Subcutaneous adipose tissue (tissue), 4 donors: ENCODE data around the gene CLUH. TPM values are rescaled to one million over a fixed set of nuclear protein-coding genes. Genes with fewer than 3 reads are reported as not detected.

Source experiments
- total RNA-seq, 4 donors: library from RNA; depleted of rRNA; stranded (reverse); fragments of >200 nt; gene quantifications; one replicate each; pipeline ENCODE4 v1.1.0, GENCODE V29; 2016
- TF ChIP-seq, protein P1 (sequence below): fragments of 450-650 bp; IDR thresholded peaks from one replicate; pipeline ENCODE4 v1.5.1; 2016; ENCODE audit warnings: low read depth, mild to moderate bottlenecking, control low read depth, antibody characterized with exemption, moderate library complexity

The CLUH gene
- total RNA-seq, 4 donors from 2014 or later, result 34.7 to 112 (median 39.4) TPM

- TF ChIP-seq, protein P1, sequence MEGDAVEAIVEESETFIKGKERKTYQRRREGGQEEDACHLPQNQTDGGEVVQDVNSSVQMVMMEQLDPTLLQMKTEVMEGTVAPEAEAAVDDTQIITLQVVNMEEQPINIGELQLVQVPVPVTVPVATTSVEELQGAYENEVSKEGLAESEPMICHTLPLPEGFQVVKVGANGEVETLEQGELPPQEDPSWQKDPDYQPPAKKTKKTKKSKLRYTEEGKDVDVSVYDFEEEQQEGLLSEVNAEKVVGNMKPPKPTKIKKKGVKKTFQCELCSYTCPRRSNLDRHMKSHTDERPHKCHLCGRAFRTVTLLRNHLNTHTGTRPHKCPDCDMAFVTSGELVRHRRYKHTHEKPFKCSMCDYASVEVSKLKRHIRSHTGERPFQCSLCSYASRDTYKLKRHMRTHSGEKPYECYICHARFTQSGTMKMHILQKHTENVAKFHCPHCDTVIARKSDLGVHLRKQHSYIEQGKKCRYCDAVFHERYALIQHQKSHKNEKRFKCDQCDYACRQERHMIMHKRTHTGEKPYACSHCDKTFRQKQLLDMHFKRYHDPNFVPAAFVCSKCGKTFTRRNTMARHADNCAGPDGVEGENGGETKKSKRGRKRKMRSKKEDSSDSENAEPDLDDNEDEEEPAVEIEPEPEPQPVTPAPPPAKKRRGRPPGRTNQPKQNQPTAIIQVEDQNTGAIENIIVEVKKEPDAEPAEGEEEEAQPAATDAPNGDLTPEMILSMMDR, result no peak
Observed at GRCh38 chr17:2693561-2694380, 17.8 kb downstream of the CLUH start.

- TF ChIP-seq, protein P1, result no peak
Observed at GRCh38 chr17:2692781-2693135, 18.8 kb downstream of the CLUH start.

DNA sequence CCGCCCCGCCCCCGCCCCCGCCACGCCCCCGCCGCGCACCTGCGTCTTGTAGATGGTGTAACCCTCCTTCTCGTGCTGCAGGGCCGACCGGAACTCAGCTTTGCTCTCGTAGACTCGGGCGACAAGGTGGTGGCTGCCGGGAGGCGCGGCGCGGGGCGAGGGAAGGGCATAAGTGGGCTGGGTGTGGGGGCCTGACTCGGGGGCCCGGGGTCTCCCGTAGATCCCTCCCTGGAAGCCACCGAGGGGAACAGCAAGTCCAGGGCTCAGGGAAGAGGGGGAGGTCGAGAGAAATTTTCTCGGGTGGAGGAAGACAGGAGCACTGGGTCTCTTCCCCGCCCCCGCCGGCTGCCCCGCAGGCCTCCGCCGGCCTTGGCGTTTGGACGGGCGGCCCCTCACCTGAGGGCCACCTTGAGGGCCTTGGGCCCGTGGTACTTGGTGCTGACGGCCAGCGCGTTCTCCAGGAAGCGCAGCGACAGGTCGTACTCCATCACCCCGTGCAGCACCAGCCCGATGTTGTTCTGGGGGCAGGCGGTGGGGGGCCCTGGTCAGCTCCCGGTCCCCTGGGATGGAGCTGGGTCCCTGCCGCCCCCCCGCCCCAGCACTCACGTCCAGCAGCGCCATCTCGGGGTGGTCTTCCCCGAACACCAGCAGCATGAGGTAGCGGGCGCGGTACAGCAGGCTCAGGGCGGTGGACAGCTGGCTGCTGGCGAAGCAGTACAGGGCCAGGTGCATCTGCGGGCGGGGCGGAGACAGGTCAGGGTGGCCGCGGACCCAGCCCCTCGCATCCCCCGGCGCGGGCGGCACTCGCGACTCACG is 19.4 kb downstream of the CLUH start:
- TF ChIP-seq, protein P1, result no peak

- TF ChIP-seq, protein P1, result no peak
Observed at GRCh38 chr17:2691069-2691871, 20.3 kb downstream of the CLUH start.

- TF ChIP-seq, protein P1, result no peak
Observed at GRCh38 chr17:2690165-2691068, 21.1 kb downstream of the CLUH start.

DNA sequence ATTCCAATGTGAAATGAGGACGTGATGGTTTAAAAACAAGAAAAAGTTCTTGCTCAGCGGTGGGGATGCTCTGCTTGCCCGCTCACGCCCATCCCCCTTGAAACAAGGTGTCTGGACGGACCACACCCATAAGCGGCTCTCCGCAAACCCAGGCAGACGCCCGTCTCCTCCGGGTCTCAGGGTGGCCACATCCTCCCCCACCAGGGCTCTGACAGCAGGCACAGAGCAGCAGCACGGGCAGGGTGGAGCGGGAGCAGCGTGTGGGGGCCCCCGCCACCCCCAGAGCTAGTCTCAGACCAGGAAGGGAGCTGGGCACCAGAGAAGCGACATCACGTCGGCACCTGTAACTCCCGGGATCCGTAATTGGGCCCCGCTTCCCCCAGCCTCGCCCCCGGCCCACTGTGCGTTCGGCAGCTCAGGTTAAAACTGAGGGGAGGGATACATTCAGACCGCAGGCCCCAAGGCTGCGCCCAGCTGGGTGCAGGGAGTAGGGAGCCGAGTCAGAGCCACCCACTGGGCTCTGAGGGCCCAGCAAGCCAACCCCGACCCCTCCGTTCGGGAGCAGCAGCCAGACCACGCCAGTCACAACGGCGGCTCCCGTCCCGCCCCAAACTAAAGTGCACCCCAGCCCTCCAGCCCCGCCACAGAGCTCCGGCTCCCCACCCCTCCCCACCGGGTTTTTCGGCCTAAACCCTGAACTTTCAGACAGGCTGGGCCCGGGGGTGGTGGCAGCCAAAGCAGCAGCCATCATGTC is 22.0 kb downstream of the CLUH start:
- TF ChIP-seq, protein P1, result no peak
